PC-3 (cell line): ENCODE data around the gene TOB1.

Experiments
- CTCF ChIP-seq: fragments of 300-600 bp; sonication (generic); conservative IDR thresholded peaks from 2 replicates; pipeline ENCODE4 v1.5.1; 2017; ENCODE audit warnings: antibody characterized with exemption, low read depth, mild to moderate bottlenecking, low read length
- EZH2 ChIP-seq: fragments of 300-600 bp; sonication (generic); IDR thresholded peaks from one replicate; pipeline ENCODE4 v1.6.1; 2017; ENCODE audit warnings: antibody characterized with exemption, mild to moderate bottlenecking, low read length; ENCODE audit not compliant: unreplicated experiment

GRCh38 chr17:50843150-50843905 is 22.8 kb downstream of the TOB1 start:
- no peak for TF ChIP-seq CTCF
- no peak for TF ChIP-seq EZH2
